ENCODE measurements around the gene NINJ2. TPM values are rescaled to one million over a fixed set of nuclear protein-coding genes. Genes with fewer than 3 reads are reported as not detected.

NINJ2 gene
- total and polyA plus RNA-seq, 10 of the 15 experiments (the other 5 are each of a cell fraction or from before 2014, with no cell fraction given), result 8.9 to 51.6 (median 21.3) TPM

DNA sequence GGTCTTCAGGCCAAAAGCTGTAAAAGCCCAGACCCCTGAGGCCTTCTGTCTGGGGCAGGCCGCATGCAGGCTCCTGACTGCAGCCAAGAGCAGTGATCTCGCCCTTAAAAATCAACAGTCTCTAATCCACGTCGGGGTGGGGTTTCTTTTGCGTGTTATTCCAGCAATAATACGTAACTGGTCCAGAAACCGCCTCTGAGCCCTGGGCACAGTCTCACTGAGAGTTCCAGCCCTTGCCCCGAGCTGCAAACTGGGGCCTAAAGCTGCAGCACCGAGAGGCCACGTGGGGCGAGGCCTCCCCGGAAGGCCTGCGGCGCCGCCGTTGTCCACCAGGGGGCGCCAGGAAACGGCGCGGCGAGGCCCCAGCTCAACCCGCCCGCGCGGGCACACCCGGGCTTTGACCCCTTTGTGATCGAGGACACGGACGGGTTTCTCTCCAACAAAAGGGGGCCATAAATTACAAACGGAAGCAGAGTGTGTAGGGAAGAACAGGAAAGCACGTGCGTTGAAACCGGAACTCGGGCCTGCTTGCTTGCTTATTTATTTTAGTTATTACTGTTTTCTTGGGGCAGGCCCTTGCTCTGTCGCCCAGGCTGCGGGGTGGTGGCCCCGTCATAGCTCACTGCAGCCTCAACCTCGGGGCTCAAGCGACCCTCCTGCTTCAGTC lies 87.2 kb downstream of the NINJ2 start (continued):
- TF ChIP-seq, protein P1, sequence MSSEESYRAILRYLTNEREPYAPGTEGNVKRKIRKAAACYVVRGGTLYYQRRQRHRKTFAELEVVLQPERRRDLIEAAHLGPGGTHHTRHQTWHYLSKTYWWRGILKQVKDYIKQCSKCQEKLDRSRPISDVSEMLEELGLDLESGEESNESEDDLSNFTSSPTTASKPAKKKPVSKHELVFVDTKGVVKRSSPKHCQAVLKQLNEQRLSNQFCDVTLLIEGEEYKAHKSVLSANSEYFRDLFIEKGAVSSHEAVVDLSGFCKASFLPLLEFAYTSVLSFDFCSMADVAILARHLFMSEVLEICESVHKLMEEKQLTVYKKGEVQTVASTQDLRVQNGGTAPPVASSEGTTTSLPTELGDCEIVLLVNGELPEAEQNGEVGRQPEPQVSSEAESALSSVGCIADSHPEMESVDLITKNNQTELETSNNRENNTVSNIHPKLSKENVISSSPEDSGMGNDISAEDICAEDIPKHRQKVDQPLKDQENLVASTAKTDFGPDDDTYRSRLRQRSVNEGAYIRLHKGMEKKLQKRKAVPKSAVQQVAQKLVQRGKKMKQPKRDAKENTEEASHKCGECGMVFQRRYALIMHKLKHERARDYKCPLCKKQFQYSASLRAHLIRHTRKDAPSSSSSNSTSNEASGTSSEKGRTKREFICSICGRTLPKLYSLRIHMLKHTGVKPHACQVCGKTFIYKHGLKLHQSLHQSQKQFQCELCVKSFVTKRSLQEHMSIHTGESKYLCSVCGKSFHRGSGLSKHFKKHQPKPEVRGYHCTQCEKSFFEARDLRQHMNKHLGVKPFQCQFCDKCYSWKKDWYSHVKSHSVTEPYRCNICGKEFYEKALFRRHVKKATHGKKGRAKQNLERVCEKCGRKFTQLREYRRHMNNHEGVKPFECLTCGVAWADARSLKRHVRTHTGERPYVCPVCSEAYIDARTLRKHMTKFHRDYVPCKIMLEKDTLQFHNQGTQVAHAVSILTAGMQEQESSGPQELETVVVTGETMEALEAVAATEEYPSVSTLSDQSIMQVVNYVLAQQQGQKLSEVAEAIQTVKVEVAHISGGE (CRISPR knock-in tag; IDR thresholded peaks at IDR 0.05), result no peak

DNA sequence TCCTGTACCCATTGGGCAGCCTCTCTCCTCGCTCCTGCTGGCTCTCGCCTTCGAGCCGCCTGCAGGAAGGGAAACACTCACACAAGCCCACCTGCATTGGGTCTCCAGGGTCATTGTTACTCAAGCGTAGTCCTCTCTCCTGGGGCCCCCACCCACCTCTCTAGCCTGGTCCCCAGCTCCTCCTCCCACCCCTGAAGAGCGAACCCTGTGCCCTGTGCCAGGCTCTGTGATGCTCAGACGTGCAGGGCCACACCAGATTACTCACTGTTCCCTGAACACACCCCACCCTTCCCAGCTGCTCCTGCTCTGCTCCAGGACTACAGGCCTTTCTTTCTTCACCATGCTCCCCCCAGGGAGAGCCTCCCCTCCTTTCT lies 88.1 kb downstream of the NINJ2 start:
- Histone ChIP-seq H3K36me3 (ENCODE audit: control insufficient read depth in 2 of 2, insufficient read depth in 2 of 2, low read length in 1 of 2) (no peaks in the 10 kb centered on the region), H3K4me2 (ENCODE audit: control insufficient read depth, insufficient read depth) (no peak overlapping the region), H2AFZ (ENCODE audit: control insufficient read depth, low read depth, low read length) (no peak overlapping the region), H3K79me2 (ENCODE audit: control insufficient read depth, insufficient read depth, low read length) (no peaks in the 10 kb centered on the region), H3K9me3 (replicated peaks; ENCODE audit: control insufficient read depth, insufficient read depth, low read length) (no peaks in the 10 kb centered on the region), H3K27me3 (replicated peaks in 1 of 2; ENCODE audit: control insufficient read depth in 2 of 2, insufficient read depth in 2 of 2, low read length in 1 of 2) (no peaks in the 10 kb centered on the region), H3K4me3 (no peak overlapping the region), H3K27ac (ENCODE audit: control insufficient read depth, insufficient read depth) (no peak overlapping the region), H3K4me1 (ENCODE audit: control insufficient read depth, insufficient read depth, low read length) (peaks cover 10% of the 10 kb centered on the region), H3K9ac (ENCODE audit: control insufficient read depth, insufficient read depth, low read length) (no peak overlapping the region), H4K20me1 (ENCODE audit: control insufficient read depth, insufficient read depth) (no peaks in the 10 kb centered on the region)
- DNase-seq (ENCODE audit: low read depth, low spot score) (no peak), FAIRE-seq (no peak), ATAC-seq (no peak)
- no TSS peak for BruUV-seq (replicated peaks)
- intact Hi-C loops (cut with micrococcal nuclease; ENCODE audit: unreplicated experiment) (no loop called here), in situ Hi-C loops (cut with MboI) (loop anchor here (5.0 kb wide), 3 partner anchors 177 to 372 kb away; partner anchors contain the start of genes RAD52 and WNK1)
- ChIA-PET CTCF (interaction anchor here (0.6 to 6.3 kb wide), 22 partner anchors 16 to 543 kb away, joined by 3 to 77 read pairs (median 5); partner anchors contain the start of genes CCDC77, RAD52 and WNK1), RAD21 (ENCODE audit: unreplicated experiment) (interaction anchor here (1.2 to 4.3 kb wide), 15 partner anchors 35 to 1008 kb away, joined by 3 to 51 read pairs (median 8); partner anchors contain the start of genes RAD52 and WNK1), SMC1A (ENCODE audit: uncharacterized antibody, unreplicated experiment) (interaction anchor here (0.9 to 5.5 kb wide), 16 partner anchors 23 to 374 kb away, joined by 3 to 39 read pairs (median 4); partner anchors contain the start of genes RAD52 and WNK1), POLR2A (interaction anchor here (0.5 to 2.7 kb wide), 3 partner anchors 93 to 363 kb away, joined by 4 to 14 read pairs (median 11); partner anchors contain the start of gene WNK1)
- TF ChIP-seq TAF1 (IDR thresholded peaks at IDR 0.05; ENCODE audit: borderline replicate concordance, low read depth, low read length), result no peak
- no peak for TF ChIP-seq SMAD5 (IDR thresholded peaks at IDR 0.05; ENCODE audit: low read depth)
- TF ChIP-seq SMC3 (IDR thresholded peaks at IDR 0.05; ENCODE audit: borderline replicate concordance, low read length), result no peak
- 84% methylated on average over 7 of the region's 7 CpGs for WGBS (ENCODE audit: insufficient coverage, insufficient replicate concordance, low lambda C conversion rate, missing lambda C conversion rate)

All from GM12878 (cell line).